ENCODE data around the gene L1CAM. TPM values are rescaled to one million over a fixed set of nuclear protein-coding genes. Genes with fewer than 3 reads are reported as not detected.

Gene L1CAM
- total and polyA plus RNA-seq, 2 of the 8 experiments (the other 6 are each of a cell fraction or from before 2014, with no cell fraction given) = 11.0 to 43.0 TPM

- H3K4me1 ChIP-seq (replicated peaks in 1 of 4; ENCODE audit: control insufficient read depth in 3 of 4, insufficient read depth in 4 of 4, low read length in 3 of 4) = peaks cover 0 to 7% (median 1%) of the 10 kb centered on the region in 4 experiments; a peak in 5 of 7 replicates
- peaks cover 0 to 2% of the 10 kb centered on the region in 2 experiments for H4K20me1 ChIP-seq (replicated peaks in 1 of 2; ENCODE audit: control insufficient read depth in 1 of 2, insufficient read depth in 2 of 2, low read length in 2 of 2)
- H3K23me2 ChIP-seq (ENCODE audit: low read depth, low read length) = 0 out of 2 replicates have a peak, but pooled peaks cover 3% of the 10 kb centered on the region
- H3K4me2 ChIP-seq (ENCODE audit: insufficient read depth in 1 of 2, low read depth in 2 of 2, low read length in 2 of 2) = no peak overlapping the region
- H4K8ac ChIP-seq (ENCODE audit: extremely low read depth, insufficient read depth, low read length) = no peak overlapping the region
- no peak overlapping the region for H2BK12ac ChIP-seq (ENCODE audit: low read depth, low read length)
- no peak overlapping the region for H4K5ac ChIP-seq (ENCODE audit: insufficient read length, low read depth, low read length)
- H3K4ac ChIP-seq (replicated peaks; ENCODE audit: insufficient read length, low read depth, low read length) = no peak overlapping the region
- no peak overlapping the region for H2BK15ac ChIP-seq (ENCODE audit: low read length)
- H3K9ac ChIP-seq (replicated peaks in 1 of 4; ENCODE audit: extremely low read depth in 1 of 4, low read depth in 3 of 4, low read length in 3 of 4) = no peak overlapping the region
- ChIA-PET POLR2A (ENCODE audit: partially characterized antibody) (interaction anchor here (1.0 to 14.9 kb wide), 3 partner anchors 12 to 58 kb away, joined by 3 to 231 read pairs (median 9); partner anchors contain the start of genes NAA10 and RENBP), CTCF (ENCODE audit: partially characterized antibody) (interaction anchor here (0.8 to 7.0 kb wide), 5 partner anchors 10 to 153 kb away, joined by 3 to 65 read pairs (median 3); no protein-coding TSS in a partner anchor)
- DNase-seq (ENCODE audit: low read depth in 1 of 2, low spot score in 2 of 2) = no peak
- H2AK5ac ChIP-seq (ENCODE audit: low read depth, low read length) = no peak overlapping the region
- H3K14ac ChIP-seq (ENCODE audit: insufficient read length) = no peak overlapping the region
- H3K79me2 ChIP-seq (ENCODE audit: control insufficient read depth in 1 of 2, insufficient read depth in 2 of 2, low read length in 2 of 2) = peaks cover 0 to 3% of the 10 kb centered on the region in 2 experiments; a peak in 1 of 4 replicates
- no peaks in the 10 kb centered on the region; the same call in 1 of the 2 replicates for H3K79me1 ChIP-seq (ENCODE audit: low read depth, low read length)
- FAIRE-seq = no peak
- no peak overlapping the region for H3K56ac ChIP-seq (replicated peaks; ENCODE audit: insufficient read length, low read depth, low read length)
- no peak overlapping the region for H2BK120ac ChIP-seq (replicated peaks; ENCODE audit: low read depth, low read length)
- no peaks in the 10 kb centered on the region for H3K27me3 ChIP-seq (replicated peaks in 1 of 4; ENCODE audit: control insufficient read depth in 3 of 4, extremely low read depth in 1 of 4, insufficient read depth in 3 of 4, low read length in 3 of 4)
- 100% methylated on average over 2 of the region's 16 CpGs; no CpG with 5 or more reads in 1 of the 2 experiments for WGBS, 2 experiments (ENCODE audit: extremely low coverage in 1 of 2, insufficient coverage in 1 of 2, insufficient read length in 1 of 2, insufficient replicate concordance in 2 of 2, low coverage in 1 of 2, low lambda C conversion rate in 2 of 2, missing lambda C conversion rate in 1 of 2)
- H2AFZ ChIP-seq (ENCODE audit: low read length) = no peak overlapping the region
- H3K4me3 ChIP-seq (ENCODE audit: extremely low read depth in 1 of 4, insufficient read depth in 2 of 4, low read depth in 3 of 4, low read length in 4 of 4) = no peak overlapping the region
- H2BK5ac ChIP-seq (ENCODE audit: low read depth, low read length) = no peak overlapping the region
- H2BK20ac ChIP-seq (ENCODE audit: low read length) = no peak overlapping the region
- H4K91ac ChIP-seq (replicated peaks; ENCODE audit: insufficient read length, low read length) = no peak overlapping the region
- no peak overlapping the region for H3K23ac ChIP-seq (ENCODE audit: insufficient read length)
- H3K36me3 ChIP-seq (ENCODE audit: control insufficient read depth in 2 of 4, insufficient read depth in 4 of 4, low read length in 3 of 4) = 0 out of 8 replicates have a peak, but pooled peaks cover 0 to 2% (median 0%) of the 10 kb centered on the region in 4 experiments
- no peaks in the 10 kb centered on the region for H3K9me3 ChIP-seq (ENCODE audit: insufficient read depth in 2 of 2, low read depth in 1 of 2, low read length in 1 of 2)
- H3K18ac ChIP-seq (ENCODE audit: extremely low read depth, low read length) = no peak overlapping the region
- H3K27ac ChIP-seq (ENCODE audit: low read depth, low read length) = no peak overlapping the region
- no peak for TF ChIP-seq SP1 (IDR thresholded peaks at IDR 0.05; ENCODE audit: low read depth, low read length)
- no peak for TF ChIP-seq CHD1 (IDR thresholded peaks at IDR 0.05; ENCODE audit: low read depth, low read length)
- no peak for TF ChIP-seq HDAC6 (IDR thresholded peaks at IDR 0.05; ENCODE audit: low read depth, low read length)
- TF ChIP-seq SUZ12 (IDR thresholded peaks at IDR 0.05; ENCODE audit: low read length) = no peak
- TF ChIP-seq CBX5 (IDR thresholded peaks at IDR 0.05; ENCODE audit: low read depth, low read length) = no peak
- TF ChIP-seq BRCA1 (IDR thresholded peaks at IDR 0.05; ENCODE audit: low read depth, low read length) = no peak
- TF ChIP-seq CHD2 (IDR thresholded peaks at IDR 0.05; ENCODE audit: low read length) = no peak
- no peak for TF ChIP-seq POLR2A (IDR thresholded peaks at IDR 0.05; ENCODE audit: control extremely low read depth in 1 of 2, low read depth in 2 of 2, low read length in 2 of 2)
- no peak for TF ChIP-seq SIN3A (conservative IDR thresholded peaks at IDR 0.05 in 1 of 2, IDR thresholded peaks at IDR 0.05 in 1 of 2; ENCODE audit: low read depth in 1 of 2, low read length in 2 of 2)
- TF ChIP-seq KDM5A (IDR thresholded peaks at IDR 0.05; ENCODE audit: low read length) = no peak
- TF ChIP-seq KDM1A (IDR thresholded peaks at IDR 0.05; ENCODE audit: borderline replicate concordance, low read length) = no peak
- TF ChIP-seq NANOG (IDR thresholded peaks at IDR 0.05; ENCODE audit: insufficient read depth, low read depth, low read length, poor library complexity, severe bottlenecking) = no peak
- no peak for TF ChIP-seq KDM4A (IDR thresholded peaks at IDR 0.05; ENCODE audit: low read depth, low read length, severe bottlenecking)
- no peak for TF ChIP-seq RAD21 (IDR thresholded peaks at IDR 0.05 in 1 of 2, conservative IDR thresholded peaks at IDR 0.05 in 1 of 2; ENCODE audit: low read depth in 2 of 2, low read length in 2 of 2)
Measured at GRCh38 chrX:153921070-153921469, 35.1 kb upstream of the L1CAM start.
